GM21619 (cell line): ENCODE measurements around the gene ASTN1.
A peak's percentile ranks its signal among the peaks of the same experiment; 100 is the strongest.

Experiments used
- ATAC-seq: cut with Tn5 transposase; IDR thresholded peaks from one replicate; pipeline ENCODE4 v1.9.1; 2021; ENCODE audit not compliant: unreplicated experiment

Gene ASTN1

GRCh38 chr1:177164380-177165068, at the start of gene ASTN1:
Gene ASTN1 (minus strand): TSS chr1:177164712. CDS start chr1:177164676, 36 bp downstream.
- ATAC-seq, result no peak

GRCh38 chr1:177211231-177211630, 46.7 kb upstream of the ASTN1 start:
- no peak for ATAC-seq

GRCh38 chr1:177210071-177210470, 45.6 kb upstream of the ASTN1 start:
- no peak for ATAC-seq

- no peak for ATAC-seq
Observed at GRCh38 chr1:177209357-177209756, 44.8 kb upstream of the ASTN1 start.

- ATAC-seq, result no peak
Observed at GRCh38 chr1:177208920-177209319, 44.4 kb upstream of the ASTN1 start.

- no peak for ATAC-seq
Observed at GRCh38 chr1:177206831-177207355, 42.4 kb upstream of the ASTN1 start.

GRCh38 chr1:177200290-177200689, 35.8 kb upstream of the ASTN1 start:
- no peak for ATAC-seq

- ATAC-seq, result no peak
Observed at GRCh38 chr1:177198243-177198642, 33.7 kb upstream of the ASTN1 start.

- no peak for ATAC-seq
Observed at GRCh38 chr1:177190308-177190970, 25.9 kb upstream of the ASTN1 start.

- ATAC-seq, result no peak
Observed at GRCh38 chr1:177186639-177187038, 22.1 kb upstream of the ASTN1 start.

- ATAC-seq, result no peak
Observed at GRCh38 chr1:177185209-177185608, 20.7 kb upstream of the ASTN1 start.

- no peak for ATAC-seq
Observed at GRCh38 chr1:177183836-177184235, 19.3 kb upstream of the ASTN1 start.

GRCh38 chr1:177181631-177182291, 17.2 kb upstream of the ASTN1 start:
- ATAC-seq, result peak; percentile 96

- ATAC-seq, result peak; percentile 12
Observed at GRCh38 chr1:177181280-177181630, 16.7 kb upstream of the ASTN1 start.

GRCh38 chr1:177174921-177175634, 10.6 kb upstream of the ASTN1 start:
- ATAC-seq, result no peak

- no peak for ATAC-seq
Observed at GRCh38 chr1:177173976-177174375, 9.5 kb upstream of the ASTN1 start.

GRCh38 chr1:177172866-177173265, 8.4 kb upstream of the ASTN1 start:
- no peak for ATAC-seq

- no peak for ATAC-seq
Observed at GRCh38 chr1:177172272-177172671, 7.8 kb upstream of the ASTN1 start.

- ATAC-seq, result no peak
Observed at GRCh38 chr1:177171536-177172123, 7.1 kb upstream of the ASTN1 start.

GRCh38 chr1:177170756-177171535, 6.4 kb upstream of the ASTN1 start, which contains the start of gene BRINP2:
Gene BRINP2 (plus strand): TSS chr1:177170958. CDS start chr1:177229877, 58,919 bp downstream.
- ATAC-seq, result peak; percentile 85
